H1 (cell line): Measurements from ENCODE around the gene IL13. TPM values are rescaled to one million over a fixed set of nuclear protein-coding genes. Genes with fewer than 3 reads are reported as not detected.

Experiments used
- CTCF ChIA-PET: fragments of 300-600 bp; sonication (Branson Sonifier 250); formaldehyde crosslinking; loops from one replicate; lab custom pipeline; 2021; ENCODE audit not compliant: partially characterized antibody; lab: Charles Lee
- POLR2A ChIA-PET: fragments of 300-600 bp; sonication (Branson Sonifier 250); formaldehyde crosslinking; loops from one replicate; lab custom pipeline; 2021; ENCODE audit warnings: inconsistent platforms; ENCODE audit not compliant: partially characterized antibody; lab: Charles Lee
- DNase-seq, 2 experiments: peaks; one replicate each; pipeline versions ENCODE4 v3.0.0 to v3.0.0-alpha.2; 2010 to 2022; ENCODE audit warnings: low spot score in 2 of 2, low read depth in 1 of 2, mixed read lengths in 1 of 2
- FAIRE-seq: peaks from 2 replicates; lab custom pipeline; 2011; peaks lifted over from hg19 to GRCh38; lab: Jason Lieb, UNC
- H2AFZ ChIP-seq: 2 replicates; pipeline ENCODE4 v1.8.1; 2012; ENCODE audit warnings: low read length, inconsistent platforms
- H2AK5ac ChIP-seq: 2 replicates; pipeline ENCODE4 v1.6.1; 2013; ENCODE audit warnings: low read depth, low read length
- H2BK120ac ChIP-seq: replicated peaks from 2 replicates; pipeline ENCODE3; 2013; ENCODE audit warnings: low read depth, low read length, inconsistent platforms
- H2BK12ac ChIP-seq: 2 replicates; pipeline ENCODE4 v1.6.1; 2013; ENCODE audit warnings: low read depth, low read length
- H2BK15ac ChIP-seq: 2 replicates; pipeline ENCODE4 v1.6.1; 2013; ENCODE audit warnings: low read length
- H2BK20ac ChIP-seq: 2 replicates; pipeline ENCODE4 v1.6.1; 2013; ENCODE audit warnings: low read length
- H2BK5ac ChIP-seq: 2 replicates; pipeline ENCODE4 v1.6.1; 2013; ENCODE audit warnings: low read depth, low read length
- H3K14ac ChIP-seq: 2 replicates; pipeline ENCODE4 v1.6.1; 2013; ENCODE audit warnings: inconsistent platforms; ENCODE audit not compliant: insufficient read length
- H3K18ac ChIP-seq: 2 replicates; pipeline ENCODE4 v1.6.1; 2013; ENCODE audit warnings: low read length; ENCODE audit errors: extremely low read depth
- H3K23ac ChIP-seq: 2 replicates; pipeline ENCODE4 v1.6.1; 2013; ENCODE audit warnings: inconsistent platforms; ENCODE audit not compliant: insufficient read length
- H3K23me2 ChIP-seq: 2 replicates; pipeline ENCODE4 v1.6.1; 2013; ENCODE audit warnings: low read depth, low read length
- H3K27ac ChIP-seq: 2 replicates; pipeline ENCODE4 v1.6.1; 2011; ENCODE audit warnings: low read depth, low read length, inconsistent platforms
- H3K27me3 ChIP-seq, 4 experiments: replicated peaks in 1 of 4; 1 replicate in 1 of 4; 2 replicates in 3 of 4; pipeline versions ENCODE4 v1.6.1 to v1.8.1; 2011 to 2013; ENCODE audit warnings: low read length in 3 of 4, mild to moderate bottlenecking in 3 of 4, inconsistent platforms in 2 of 4, mixed read lengths in 2 of 4, moderate library complexity in 1 of 4; ENCODE audit not compliant: control insufficient read depth in 3 of 4, insufficient read depth in 3 of 4; ENCODE audit errors: extremely low read depth in 1 of 4
- H3K36me3 ChIP-seq, 4 experiments: 2 replicates each; pipeline versions ENCODE4 v1.6.1 to v1.8.1; 2011 to 2013; ENCODE audit warnings: mild to moderate bottlenecking in 4 of 4, low read length in 3 of 4, moderate library complexity in 2 of 4, control low read depth in 1 of 4, inconsistent platforms in 1 of 4; ENCODE audit not compliant: insufficient read depth in 4 of 4, control insufficient read depth in 2 of 4
- H3K4ac ChIP-seq: replicated peaks from 2 replicates; pipeline ENCODE3; 2013; ENCODE audit warnings: low read length, low read depth, mixed read lengths, inconsistent platforms; ENCODE audit not compliant: insufficient read length
- H3K4me1 ChIP-seq, 4 experiments: replicated peaks in 1 of 4; 1 replicate in 1 of 4; 2 replicates in 3 of 4; pipeline versions ENCODE4 v1.6.1 to v1.8.1; 2011 to 2013; ENCODE audit warnings: low read length in 3 of 4, inconsistent platforms in 2 of 4, mixed read lengths in 1 of 4; ENCODE audit not compliant: insufficient read depth in 4 of 4, control insufficient read depth in 3 of 4
- H3K4me2 ChIP-seq, 2 experiments: 2 replicates each; pipeline versions ENCODE4 v1.6.1 to v1.8.1; 2011 to 2013; ENCODE audit warnings: low read depth in 2 of 2, low read length in 2 of 2, control low read depth in 1 of 2, inconsistent platforms in 1 of 2, mild to moderate bottlenecking in 1 of 2; ENCODE audit not compliant: insufficient read depth in 1 of 2
- H3K4me3 ChIP-seq, 4 experiments: fragments of 200-600, 300-600 bp in 1 of 4; sonication (generic), shearing (Covaris generic), sonication (Bioruptor Twin) in 1 of 4; 2 replicates each; pipeline versions ENCODE4 v1.5.1 to v1.8.1; 2011 to 2016; ENCODE audit warnings: low read length in 4 of 4, low read depth in 3 of 4, control low read depth in 2 of 4, inconsistent platforms in 2 of 4, mild to moderate bottlenecking in 2 of 4, mixed read lengths in 1 of 4, moderate library complexity in 1 of 4; ENCODE audit not compliant: insufficient read depth in 2 of 4; ENCODE audit errors: extremely low read depth in 1 of 4
- H3K56ac ChIP-seq: replicated peaks from 2 replicates; pipeline ENCODE3; 2013; ENCODE audit warnings: low read depth, mild to moderate bottlenecking, mixed read lengths, low read length, inconsistent platforms; ENCODE audit not compliant: insufficient read length
- H3K79me1 ChIP-seq: 2 replicates; pipeline ENCODE4 v1.6.1; 2013; ENCODE audit warnings: low read depth, low read length, control low read depth
- H3K79me2 ChIP-seq, 2 experiments: 2 replicates each; pipeline versions ENCODE4 v1.6.1 to v1.8.1; 2012 to 2013; ENCODE audit warnings: low read length in 2 of 2, mild to moderate bottlenecking in 2 of 2, inconsistent platforms in 1 of 2; ENCODE audit not compliant: insufficient read depth in 2 of 2, control insufficient read depth in 1 of 2
- H3K9ac ChIP-seq, 4 experiments: replicated peaks in 1 of 4; 1 replicate in 1 of 4; 2 replicates in 3 of 4; pipeline versions ENCODE4 v1.6.1 to v1.8.1; 2011 to 2013; ENCODE audit warnings: low read depth in 3 of 4, low read length in 3 of 4, control low read depth in 2 of 4, mild to moderate bottlenecking in 2 of 4, moderate library complexity in 2 of 4, inconsistent platforms in 1 of 4; ENCODE audit errors: extremely low read depth in 1 of 4
- H3K9me3 ChIP-seq, 2 experiments: 2 replicates each; pipeline versions ENCODE4 v1.6.1 to v1.8.1; 2012 to 2013; ENCODE audit warnings: mild to moderate bottlenecking in 2 of 2, moderate library complexity in 2 of 2, control low read depth in 1 of 2, inconsistent platforms in 1 of 2, low read depth in 1 of 2, low read length in 1 of 2, mixed read lengths in 1 of 2; ENCODE audit not compliant: insufficient read depth in 2 of 2
- H4K20me1 ChIP-seq, 2 experiments: replicated peaks in 1 of 2; 2 replicates each; pipeline versions ENCODE3 to v1.8.1; 2011 to 2013; ENCODE audit warnings: inconsistent platforms in 2 of 2, low read length in 2 of 2, mild to moderate bottlenecking in 1 of 2; ENCODE audit not compliant: insufficient read depth in 2 of 2, control insufficient read depth in 1 of 2
- H4K5ac ChIP-seq: 2 replicates; pipeline ENCODE4 v1.6.1; 2013; ENCODE audit warnings: low read length, low read depth, mixed read lengths, inconsistent platforms; ENCODE audit not compliant: insufficient read length
- H4K8ac ChIP-seq: 2 replicates; pipeline ENCODE4 v1.8.0; 2013; ENCODE audit warnings: mild to moderate bottlenecking, moderate library complexity, low read length, inconsistent platforms; ENCODE audit not compliant: insufficient read depth; ENCODE audit errors: extremely low read depth
- H4K91ac ChIP-seq: replicated peaks from 2 replicates; pipeline ENCODE3; 2013; ENCODE audit warnings: low read length, mixed read lengths, inconsistent platforms; ENCODE audit not compliant: insufficient read length
- ATF3 ChIP-seq: IDR thresholded peaks from 2 replicates; pipeline ENCODE4 v1.6.1; 2011; ENCODE audit warnings: low read depth, mild to moderate bottlenecking, low read length; ENCODE audit not compliant: insufficient read depth
- HDAC2 ChIP-seq, 2 experiments: fragments of 300-600 bp in 1 of 2; sonication (generic) in 1 of 2; IDR thresholded peaks; 2 replicates each; pipeline ENCODE4 v1.6.1; 2011 to 2012; ENCODE audit warnings: low read depth in 2 of 2, low read length in 2 of 2, mild to moderate bottlenecking in 2 of 2, moderate library complexity in 2 of 2, borderline replicate concordance in 1 of 2, inconsistent platforms in 1 of 2
- HDAC6 ChIP-seq: IDR thresholded peaks from one replicate; pipeline ENCODE4 v1.7.1; 2012; ENCODE audit warnings: low read depth, mild to moderate bottlenecking, inconsistent platforms, low read length, moderate library complexity
- JUN ChIP-seq: IDR thresholded peaks from 2 replicates; pipeline ENCODE4 v1.6.1; 2011; ENCODE audit warnings: low read depth, mild to moderate bottlenecking, improper control_type of control experiment, low read length
- NANOG ChIP-seq: IDR thresholded peaks from 2 replicates; pipeline ENCODE4 v1.6.1; 2011; ENCODE audit warnings: low read length, low read depth, mild to moderate bottlenecking, inconsistent platforms; ENCODE audit not compliant: insufficient read depth, poor library complexity, severe bottlenecking
- NRF1 ChIP-seq: IDR thresholded peaks from 2 replicates; pipeline ENCODE4 v1.6.1; 2011; ENCODE audit warnings: mild to moderate bottlenecking, low read depth, low read length, improper control_type of control experiment
- POLR2A ChIP-seq, 2 experiments: IDR thresholded peaks; 1 replicate in 1 of 2; 2 replicates in 1 of 2; pipeline ENCODE4 v1.6.1; 2011; ENCODE audit warnings: low read depth in 2 of 2, low read length in 2 of 2, mild to moderate bottlenecking in 2 of 2; ENCODE audit errors: control extremely low read depth in 1 of 2
- POU5F1 ChIP-seq: IDR thresholded peaks from 2 replicates; pipeline ENCODE4 v1.6.1; 2011; ENCODE audit warnings: low read depth, mild to moderate bottlenecking, low read length, moderate library complexity
- RAD21 ChIP-seq, 2 experiments: IDR thresholded peaks in 1 of 2; conservative IDR thresholded peaks in 1 of 2; 2 replicates each; pipeline ENCODE4 v1.6.1; 2011; ENCODE audit warnings: low read depth in 2 of 2, low read length in 2 of 2, improper control_type of control experiment in 1 of 2, inconsistent platforms in 1 of 2, mild to moderate bottlenecking in 1 of 2, moderate library complexity in 1 of 2
- RNF2 ChIP-seq: fragments of 200-900, 300-1000 bp; sonication (generic); IDR thresholded peaks from 2 replicates; pipeline ENCODE4 v1.7.1; 2016; ENCODE audit warnings: borderline replicate concordance, low read depth, mild to moderate bottlenecking, antibody characterized with exemption, low read length; ENCODE audit not compliant: poor library complexity, severe bottlenecking; ENCODE audit errors: missing control alignments
- SIRT6 ChIP-seq: IDR thresholded peaks from one replicate; pipeline ENCODE4 v1.7.1; 2012; ENCODE audit warnings: low read length, inconsistent platforms
- WGBS, 2 experiments: shearing (Covaris generic) in 1 of 2; methylation state at CpG; one replicate each; pipeline versions ENCODE4 v1.1.6 to v1.1.7; 2013 to 2015; ENCODE audit warnings: low lambda C conversion rate in 2 of 2, mixed read lengths in 2 of 2, inconsistent platforms in 1 of 2, low coverage in 1 of 2, missing lambda C conversion rate in 1 of 2; ENCODE audit not compliant: insufficient replicate concordance in 2 of 2, insufficient coverage in 1 of 2, insufficient read length in 1 of 2; ENCODE audit errors: extremely low coverage in 1 of 2, missing lambda C conversion rate in 1 of 2; 5-methylcytosine and 5-hydroxymethylcytosine counted together
- polyA plus RNA-seq, 7 experiments: library from polyadenylated mRNA; depleted of rRNA in 3 of 7; stranded (reverse) in 5 of 7; unstranded in 2 of 7; fragments of >200 nt in 5 of 7; fragments of 200-250 nt in 2 of 7; gene quantifications; 1 replicate in 5 of 7; 2 replicates in 1 of 7; 4 replicates in 1 of 7; pipeline versions ENCODE4 v1.2.1 to v1.2.3, GENCODE V29; 2011 to 2013; ENCODE audit warnings: missing spikeins in 2 of 7, mixed read lengths in 2 of 7
- total RNA-seq: library from RNA; stranded (reverse); fragmentation: NEBNext Ultra II Directional; extraction: Animal tissue kit (Norgen Biotek cat#: 25700); gene quantifications from 2 replicates; pipeline ENCODE4 v1.2.1, GENCODE V29; 2021

Gene IL13
- total and polyA plus RNA-seq, 2 of the 8 experiments (the other 6 are each of a cell fraction or from before 2014, with no cell fraction given), result not detected

- POLR2A ChIA-PET, result interaction anchor here (1.3 kb wide), 1 partner anchor 10 kb away, joined by 4 read pairs; no protein-coding TSS in a partner anchor
- DNase-seq, result no peak
- 89% methylated on average over 15 of the region's 15 CpGs; no CpG with 5 or more reads in 1 of the 2 experiments for WGBS, 2 experiments
Measured at GRCh38 chr5:132679717-132680380, 21.9 kb downstream of the IL13 start.

More at GRCh38 chr5:132679717-132680380, 21.9 kb downstream of the IL13 start:
- H4K5ac ChIP-seq, result no peak overlapping the region
- H3K9ac ChIP-seq, result no peak overlapping the region
- no peaks in the 10 kb centered on the region for H3K79me2 ChIP-seq
- FAIRE-seq, result no peak
- no peak overlapping the region for H2AK5ac ChIP-seq
- no peak overlapping the region for H2BK120ac ChIP-seq
- no peak overlapping the region for H3K18ac ChIP-seq
- H2AFZ ChIP-seq, result no peak overlapping the region
- H3K4me3 ChIP-seq, result no peak overlapping the region
- no peak overlapping the region for H3K23ac ChIP-seq
- H2BK5ac ChIP-seq, result no peak overlapping the region
- no peak overlapping the region for H2BK12ac ChIP-seq
- no peaks in the 10 kb centered on the region for H4K20me1 ChIP-seq
- no peak overlapping the region for H2BK20ac ChIP-seq
- no peaks in the 10 kb centered on the region; the same call in 1 of the 2 replicates for H3K23me2 ChIP-seq
- no peak overlapping the region for H4K91ac ChIP-seq
- no peaks in the 10 kb centered on the region for H3K27me3 ChIP-seq
- H3K27ac ChIP-seq, result no peak overlapping the region
- H3K36me3 ChIP-seq, result no peaks in the 10 kb centered on the region
- H3K56ac ChIP-seq, result no peak overlapping the region
- CTCF ChIA-PET, result interaction anchor here (0.5 to 5.6 kb wide), 6 partner anchors 10 to 153 kb away, joined by 3 to 23 read pairs (median 4); partner anchors contain the start of gene IL13
- H3K9me3 ChIP-seq, result no peaks in the 10 kb centered on the region
- no peak overlapping the region for H2BK15ac ChIP-seq
- TF ChIP-seq HDAC2 (IDR thresholded peaks at IDR 0.05; ENCODE audit: borderline replicate concordance in 1 of 2, low read depth in 2 of 2, low read length in 2 of 2), result no peak
- no peak for TF ChIP-seq RAD21 (IDR thresholded peaks at IDR 0.05 in 1 of 2, conservative IDR thresholded peaks at IDR 0.05 in 1 of 2; ENCODE audit: low read depth in 2 of 2, low read length in 2 of 2)
- no peak for TF ChIP-seq JUN
- no peak for TF ChIP-seq ATF3
- no peak for TF ChIP-seq POU5F1
- TF ChIP-seq NRF1, result no peak
- no peak for TF ChIP-seq NANOG
- TF ChIP-seq RNF2, result no peak
- no peak for TF ChIP-seq POLR2A (IDR thresholded peaks at IDR 0.05; ENCODE audit: control extremely low read depth in 1 of 2, low read depth in 2 of 2, low read length in 2 of 2)
- TF ChIP-seq HDAC6, result no peak
- TF ChIP-seq SIRT6, result no peak
- TF ChIP-seq, all 59 proteins: peak for 0
- no peak overlapping the region for H3K4me2 ChIP-seq
- H3K79me1 ChIP-seq, result no peaks in the 10 kb centered on the region
- H3K4ac ChIP-seq, result no peak overlapping the region
- peak overlapping the region; percentile 53; the same call in 1 of the 2 replicates for H4K8ac ChIP-seq
- H3K4me1 ChIP-seq, result no peaks in the 10 kb centered on the region
- H3K14ac ChIP-seq, result no peak overlapping the region
